Naive thymus-derived CD8-positive, alpha-beta T cell (primary cell): Measurements from ENCODE around the gene RAI2. TPM values are rescaled to one million over a fixed set of nuclear protein-coding genes. Genes with fewer than 3 reads are reported as not detected.

Experiments used
- ATAC-seq, 2 donors: fragments of 150-1000 bp; cut with Tn5 transposase in 1 of 2; sonication (Bioruptor Pico), chemical (Tn5 transposase) in 1 of 2; 1 replicate in 1 of 2; 2 replicates in 1 of 2; pipeline ENCODE4 v1.10.0; 2021; ENCODE audit warnings: mild to moderate bottlenecking in 2 of 2, moderate library complexity in 2 of 2
- POLR2A ChIA-PET: fragments of 350-600 bp; sonication (Branson Sonifier 250); formaldehyde crosslinking; loops from one replicate; lab custom pipeline; 2021; ENCODE audit warnings: antibody characterized with exemption; lab: Charles Lee
- DNase-seq, 10 donors: peaks; one replicate each; pipeline versions ENCODE4 v3.0.0 to v3.0.0-alpha.2; 2020 to 2022
- H3K27ac Mint-ChIP-seq, 10 donors: one replicate each; pipeline ENCODE4 v1.8.0; 2020 to 2022; ENCODE audit warnings: mild to moderate bottlenecking in 10 of 10, mixed read lengths in 10 of 10, moderate library complexity in 4 of 10, inconsistent platforms in 1 of 10
- H3K27me3 Mint-ChIP-seq, 5 donors: one replicate each; pipeline ENCODE4 v1.8.0; 2021 to 2022; ENCODE audit warnings: mixed read lengths in 5 of 5
- H3K36me3 Mint-ChIP-seq, 3 donors: one replicate each; pipeline ENCODE4 v1.8.0; 2020 to 2022; ENCODE audit warnings: mixed read lengths in 3 of 3, mild to moderate bottlenecking in 2 of 3, inconsistent platforms in 1 of 3
- H3K4me1 Mint-ChIP-seq, 4 donors: one replicate each; pipeline ENCODE4 v1.8.0; 2021 to 2022; ENCODE audit warnings: mixed read lengths in 4 of 4
- H3K4me3 Mint-ChIP-seq, 10 donors: one replicate each; pipeline ENCODE4 v1.8.0; 2020 to 2022; ENCODE audit warnings: mild to moderate bottlenecking in 10 of 10, mixed read lengths in 10 of 10, moderate library complexity in 6 of 10, inconsistent platforms in 1 of 10
- H3K9me3 Mint-ChIP-seq, 9 donors: one replicate each; pipeline ENCODE4 v1.8.0; 2020 to 2022; ENCODE audit warnings: mixed read lengths in 9 of 9, mild to moderate bottlenecking in 3 of 9, inconsistent platforms in 1 of 9, moderate library complexity in 1 of 9
- polyA plus RNA-seq, 3 donors: library from polyadenylated mRNA; unstranded; fragments of 300-500 nt; fragmentation: Illumina TruSeq; gene quantifications; one replicate each; pipeline ENCODE4 v1.2.3, GENCODE V29; 2021
- total RNA-seq, 8 experiments: library from RNA in 2 of 8; stranded (reverse) in 2 of 8; gene quantifications; one replicate each; pipeline ENCODE4 v1.2.3 and lab custom pipeline; 2021 to 2026

Gene RAI2
- total and polyA plus RNA-seq, 5 experiments from 2014 or later: 0.92 to 3.2 (median 2.8) TPM

DNA sequence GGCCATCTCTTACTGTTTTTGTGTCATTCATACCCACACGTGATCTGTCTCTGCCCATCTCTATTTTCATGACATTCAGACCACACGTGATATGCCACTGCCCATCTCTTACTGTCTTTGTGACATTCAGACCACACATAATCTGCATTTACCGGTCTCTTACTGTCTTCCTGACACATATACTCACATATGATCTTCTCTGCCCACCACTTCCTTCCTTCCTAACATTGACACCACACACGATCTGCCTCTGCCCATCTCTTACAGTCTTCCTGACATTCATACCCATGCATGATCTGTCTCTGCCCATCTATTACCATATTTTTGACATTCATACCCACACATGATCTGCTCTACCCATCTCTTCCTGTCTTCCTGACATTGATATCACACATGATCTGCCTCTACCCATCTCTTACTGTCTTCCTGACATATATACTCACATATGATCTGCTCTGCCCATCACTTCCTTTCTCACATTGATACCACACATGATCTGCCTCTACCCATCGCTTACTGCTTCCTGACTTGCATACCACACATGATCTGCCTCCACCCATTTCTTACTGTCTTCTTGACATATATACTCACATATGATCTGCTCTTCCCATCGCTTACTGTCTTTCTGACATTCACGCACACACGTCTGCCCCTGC lies 87.7 kb downstream of the RAI2 start:
- Mint-ChIP-seq H3K36me3 (no peaks in the 10 kb centered on the region), H3K4me3 (no peak overlapping the region), H3K27ac (no peak overlapping the region), H3K4me1 (peaks cover 8 to 17% (median 10%) of the 10 kb centered on the region in 4 donors), H3K9me3 (peaks cover 0 to 2% (median 0%) of the 10 kb centered on the region in 9 donors), H3K27me3 (no peaks in the 10 kb centered on the region)
- ATAC-seq (peak; percentile 23 to 58), DNase-seq (peak in 1 of 10 donors; percentile 6)
- POLR2A ChIA-PET: no interaction called here

DNA sequence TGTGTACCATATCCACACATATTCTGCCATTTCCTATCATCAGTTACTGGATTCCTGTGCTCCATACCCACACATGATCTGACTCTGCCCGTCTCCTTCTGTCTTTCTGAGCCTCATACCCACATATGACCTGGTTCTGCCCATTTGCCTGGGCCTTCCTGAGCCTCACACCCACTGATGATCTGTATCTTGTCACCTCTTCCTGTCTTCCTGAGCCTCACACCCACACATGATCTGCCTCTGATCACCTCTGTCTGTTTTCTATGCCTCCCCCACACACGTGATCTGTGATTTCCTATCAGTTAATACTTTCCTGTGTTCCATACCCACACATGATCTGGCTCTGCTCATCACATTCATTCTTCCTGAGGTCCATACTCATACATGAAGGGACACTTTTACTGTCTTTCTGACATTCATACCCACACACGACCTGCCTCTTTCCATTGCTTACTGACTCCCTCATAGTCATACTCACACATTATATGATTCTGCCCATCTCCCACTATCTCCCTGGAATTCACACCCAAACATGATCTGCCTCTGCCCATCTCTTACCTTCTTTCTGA lies 91.3 kb downstream of the RAI2 start:
- H3K27ac Mint-ChIP-seq: no peak overlapping the region
- POLR2A ChIA-PET: no interaction called here
- no peaks in the 10 kb centered on the region for H3K36me3 Mint-ChIP-seq
- no peaks in the 10 kb centered on the region for H3K9me3 Mint-ChIP-seq
- peak in 1 of 10 donors; percentile 13 for DNase-seq
- no peak overlapping the region for H3K4me3 Mint-ChIP-seq
- no peaks in the 10 kb centered on the region for H3K4me1 Mint-ChIP-seq
- peak; percentile 41 to 67 for ATAC-seq
- no peaks in the 10 kb centered on the region for H3K27me3 Mint-ChIP-seq

GRCh38 chrX:17768997-17769396 lies 92.1 kb downstream of the RAI2 start:
- H3K4me1 Mint-ChIP-seq: no peaks in the 10 kb centered on the region
- no peaks in the 10 kb centered on the region for H3K9me3 Mint-ChIP-seq
- POLR2A ChIA-PET: no interaction called here
- H3K4me3 Mint-ChIP-seq: no peak overlapping the region
- no peaks in the 10 kb centered on the region for H3K27me3 Mint-ChIP-seq
- no peak overlapping the region for H3K27ac Mint-ChIP-seq
- DNase-seq: no peak
- no peaks in the 10 kb centered on the region for H3K36me3 Mint-ChIP-seq
- ATAC-seq: no peak

- no peaks in the 10 kb centered on the region for H3K9me3 Mint-ChIP-seq
- no peak overlapping the region for H3K27ac Mint-ChIP-seq
- no peaks in the 10 kb centered on the region for H3K36me3 Mint-ChIP-seq
- H3K4me3 Mint-ChIP-seq: no peak overlapping the region
- H3K4me1 Mint-ChIP-seq: no peaks in the 10 kb centered on the region
- ATAC-seq: no peak
- POLR2A ChIA-PET: no interaction called here
- H3K27me3 Mint-ChIP-seq: no peaks in the 10 kb centered on the region
- DNase-seq: no peak
Measured at GRCh38 chrX:17767734-17768133, 93.4 kb downstream of the RAI2 start.

- Mint-ChIP-seq H3K9me3 (no peaks in the 10 kb centered on the region), H3K4me1 (peaks cover 2 to 13% (median 10%) of the 10 kb centered on the region in 4 donors), H3K4me3 (no peak overlapping the region), H3K27me3 (no peaks in the 10 kb centered on the region), H3K27ac (peak overlapping the region in 1 of 10 donors; percentile 29), H3K36me3 (peaks cover 0 to 3% (median 0%) of the 10 kb centered on the region in 3 donors)
- ATAC-seq: no peak
- POLR2A ChIA-PET: no interaction called here
- no peak for DNase-seq
Measured at GRCh38 chrX:17759990-17760389, 101.1 kb downstream of the RAI2 start.

GRCh38 chrX:17758382-17758781 lies 102.7 kb downstream of the RAI2 start:
- DNase-seq (no peak), ATAC-seq (no peak)
- Mint-ChIP-seq H3K4me3 (no peak overlapping the region), H3K27me3 (no peaks in the 10 kb centered on the region), H3K36me3 (peaks cover 0 to 8% (median 0%) of the 10 kb centered on the region in 3 donors), H3K9me3 (no peaks in the 10 kb centered on the region), H3K4me1 (peaks cover 2 to 13% (median 10%) of the 10 kb centered on the region in 4 donors), H3K27ac (no peak overlapping the region)
- POLR2A ChIA-PET: no interaction called here

- Mint-ChIP-seq H3K27me3 (no peaks in the 10 kb centered on the region), H3K4me3 (no peak overlapping the region), H3K4me1 (peaks cover 0 to 15% (median 5%) of the 10 kb centered on the region in 4 donors), H3K9me3 (peaks cover 0 to 2% (median 0%) of the 10 kb centered on the region in 9 donors), H3K27ac (peak overlapping the region in 1 of 10 donors; percentile 47), H3K36me3 (peaks cover 0 to 51% (median 0%) of the 10 kb centered on the region in 3 donors)
- ATAC-seq (no peak), DNase-seq (no peak)
- POLR2A ChIA-PET: no interaction called here
Measured at GRCh38 chrX:17750436-17750835, 110.7 kb downstream of the RAI2 start.

Other genes starting within 250 kb of the RAI2 start
- 10 to 100 TPM; 30.1 to 32.6 TPM for gene SCML1, start 123.8 kb downstream of the RAI2 start, total RNA-seq
- 1 to 10 TPM; 6.0 to 7.1 (median 6.1) TPM for gene SCML1, start 123.8 kb downstream of the RAI2 start, polyA plus RNA-seq